NB4 (cell line): ENCODE results near the gene NTRK2.

ENCODE experiments used
- CTCF ChIP-seq: IDR thresholded peaks from one replicate; pipeline ENCODE4 v1.5.1; 2012; ENCODE audit warnings: low read depth, low read length
- MAX ChIP-seq: IDR thresholded peaks from 2 replicates; pipeline ENCODE4 v1.6.1; 2011; ENCODE audit warnings: low read depth, low read length
- POLR2A ChIP-seq: IDR thresholded peaks from 2 replicates; pipeline ENCODE4 v1.6.1; 2011; ENCODE audit warnings: mild to moderate bottlenecking; ENCODE audit not compliant: insufficient read length; ENCODE audit errors: extremely low read depth

GRCh38 chr9:84796404-84796803 lies 126.9 kb downstream of the NTRK2 start:
- TF ChIP-seq CTCF, result no peak
- TF ChIP-seq POLR2A, result no peak
- TF ChIP-seq MAX, result no peak
